Activated T-cell treated with anti-CD3 and anti-CD28 coated beads, Interleukin-2, amount 50 U/mL, for 24 hours (primary cell): ENCODE measurements around the gene TBCK.

Experiments used
- DNase-seq: peaks from one replicate; pipeline ENCODE4 v3.0.0-alpha.2; 2020
- H3K27ac Mint-ChIP-seq: 2 replicates; pipeline ENCODE4 v1.8.0; 2020; ENCODE audit warnings: mild to moderate bottlenecking, mixed read lengths
- H3K27me3 Mint-ChIP-seq: 2 replicates; pipeline ENCODE4 v1.8.0; 2020; ENCODE audit warnings: mixed read lengths
- H3K36me3 Mint-ChIP-seq: 2 replicates; pipeline ENCODE4 v1.8.0; 2020; ENCODE audit warnings: low read depth, mixed read lengths
- H3K4me1 Mint-ChIP-seq: 2 replicates; pipeline ENCODE4 v1.8.0; 2020; ENCODE audit warnings: low read depth, mixed read lengths
- H3K4me3 Mint-ChIP-seq: 2 replicates; pipeline ENCODE4 v1.8.0; 2020; ENCODE audit warnings: mild to moderate bottlenecking, moderate library complexity, mixed read lengths
- H3K9me3 Mint-ChIP-seq: 2 replicates; pipeline ENCODE4 v1.8.0; 2020; ENCODE audit warnings: mixed read lengths

The TBCK gene

DNA sequence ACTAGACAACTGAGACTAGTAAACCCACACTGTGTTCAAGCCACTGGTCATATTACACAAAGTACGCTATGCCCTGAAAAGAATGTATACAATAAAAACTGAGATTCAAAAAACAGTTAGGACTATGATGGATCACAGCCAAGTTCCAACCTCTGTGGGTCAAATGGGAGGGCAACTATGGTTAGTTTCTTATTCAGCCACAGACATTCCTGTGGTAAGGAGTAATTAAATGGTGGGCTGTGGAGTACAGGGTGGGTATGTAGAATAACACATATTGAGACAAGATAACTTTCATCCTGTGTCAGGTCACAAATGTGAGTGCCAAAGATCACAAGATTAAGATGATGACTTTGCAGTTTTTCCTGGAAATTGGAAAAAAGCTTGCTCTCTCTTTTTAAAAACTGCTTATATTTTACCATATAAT is 253.5 kb downstream of the TBCK start:
- no peak overlapping the region for H3K4me3 Mint-ChIP-seq
- no peak overlapping the region for H3K27ac Mint-ChIP-seq
- no peaks in the 10 kb centered on the region for H3K9me3 Mint-ChIP-seq
- no peaks in the 10 kb centered on the region for H3K4me1 Mint-ChIP-seq
- no peaks in the 10 kb centered on the region for H3K27me3 Mint-ChIP-seq
- peaks cover 8% of the 10 kb centered on the region for H3K36me3 Mint-ChIP-seq
- DNase-seq: no peak

GRCh38 chr4:106058921-106059320 is 257.1 kb downstream of the TBCK start:
- no peaks in the 10 kb centered on the region for H3K27me3 Mint-ChIP-seq
- no peak for DNase-seq
- peaks cover 8% of the 10 kb centered on the region for H3K36me3 Mint-ChIP-seq
- no peaks in the 10 kb centered on the region for H3K4me1 Mint-ChIP-seq
- H3K9me3 Mint-ChIP-seq: no peaks in the 10 kb centered on the region
- H3K4me3 Mint-ChIP-seq: no peak overlapping the region
- no peak overlapping the region for H3K27ac Mint-ChIP-seq

DNA sequence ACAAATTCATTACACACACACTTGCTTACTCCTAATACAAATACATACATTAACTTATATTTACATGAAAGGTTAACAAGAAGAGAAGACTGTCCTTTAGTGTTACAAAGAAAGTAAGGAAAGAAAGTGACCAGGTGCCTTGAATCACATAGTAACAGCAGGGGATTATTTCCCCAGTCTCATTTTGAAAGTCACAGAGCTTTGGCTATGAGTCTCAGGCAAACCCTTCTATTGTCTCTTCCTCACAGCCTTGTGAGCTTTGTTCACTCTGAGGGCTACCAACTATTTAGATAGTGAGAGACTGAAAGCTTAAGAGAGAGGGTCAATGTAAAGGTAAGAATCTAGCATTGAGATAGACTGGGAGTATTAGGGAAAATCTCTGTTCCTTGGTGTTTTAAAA is 259.1 kb downstream of the TBCK start:
- Mint-ChIP-seq H3K4me3 (no peak overlapping the region), H3K36me3 (peaks cover 6% of the 10 kb centered on the region), H3K9me3 (no peaks in the 10 kb centered on the region), H3K4me1 (no peaks in the 10 kb centered on the region), H3K27me3 (no peaks in the 10 kb centered on the region), H3K27ac (no peak overlapping the region)
- DNase-seq: no peak

DNA sequence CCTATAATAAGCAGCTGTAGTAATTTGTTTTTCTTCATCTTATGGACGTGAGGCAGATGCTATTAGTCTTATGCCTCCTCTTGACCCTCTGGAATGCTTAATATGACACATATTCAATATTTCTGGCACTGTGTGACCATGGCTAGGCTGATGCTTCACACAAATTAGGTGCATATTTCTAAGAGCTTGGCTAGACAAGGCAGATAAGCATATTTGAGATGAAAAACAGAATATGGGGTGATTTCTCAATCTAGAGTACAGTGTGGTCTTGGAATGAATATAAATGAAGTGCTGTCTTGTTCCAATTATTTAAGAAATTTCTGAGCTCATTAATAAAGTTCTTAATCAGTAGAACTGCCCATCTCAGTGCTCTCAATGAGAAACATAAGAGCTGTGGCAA is 264.5 kb downstream of the TBCK start:
- Mint-ChIP-seq H3K4me1 (no peaks in the 10 kb centered on the region), H3K27ac (no peak overlapping the region), H3K4me3 (no peak overlapping the region), H3K27me3 (no peaks in the 10 kb centered on the region), H3K9me3 (no peaks in the 10 kb centered on the region), H3K36me3 (peaks cover 8% of the 10 kb centered on the region)
- no peak for DNase-seq

GRCh38 chr4:106049490-106049889 is 266.5 kb downstream of the TBCK start:
- no peak overlapping the region for H3K27ac Mint-ChIP-seq
- H3K36me3 Mint-ChIP-seq: peaks cover 18% of the 10 kb centered on the region
- H3K27me3 Mint-ChIP-seq: no peaks in the 10 kb centered on the region
- no peaks in the 10 kb centered on the region for H3K9me3 Mint-ChIP-seq
- no peaks in the 10 kb centered on the region for H3K4me1 Mint-ChIP-seq
- DNase-seq: no peak
- H3K4me3 Mint-ChIP-seq: no peak overlapping the region

DNA sequence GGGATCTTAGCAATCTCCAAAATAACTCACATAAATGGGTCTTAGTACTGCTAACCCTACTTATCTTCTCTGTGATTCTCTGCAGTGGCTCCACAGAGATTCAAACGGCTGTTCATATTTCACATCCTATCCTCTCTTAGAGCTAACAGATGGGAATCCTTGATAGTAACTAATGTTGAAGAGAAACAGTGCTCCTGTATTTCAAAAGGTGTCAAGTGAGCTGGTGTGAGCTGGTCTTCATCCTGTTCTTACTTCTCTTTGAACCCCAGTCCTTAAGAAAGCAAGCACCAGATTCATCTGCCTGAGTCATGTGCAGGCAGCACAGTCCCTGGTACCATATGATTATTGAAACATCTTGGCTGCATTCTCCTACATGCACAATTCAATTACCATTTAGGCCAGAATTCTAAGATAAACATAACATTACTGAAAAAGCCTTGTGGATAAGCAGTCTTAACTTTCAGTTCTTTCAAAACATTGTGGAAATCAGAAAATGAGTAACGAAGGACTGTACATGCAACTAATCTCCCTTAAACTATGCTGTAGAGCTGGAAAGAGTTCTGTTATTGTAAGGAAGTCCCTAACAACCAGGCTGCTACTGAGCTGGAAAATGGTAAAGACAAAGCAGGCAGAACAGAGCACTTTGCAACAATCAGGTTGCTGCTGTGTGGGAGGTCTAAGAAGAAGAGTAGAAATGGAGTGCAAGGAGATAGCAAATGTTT is 267.6 kb downstream of the TBCK start:
- peaks cover 18% of the 10 kb centered on the region for H3K36me3 Mint-ChIP-seq
- no peaks in the 10 kb centered on the region for H3K4me1 Mint-ChIP-seq
- H3K4me3 Mint-ChIP-seq: no peak overlapping the region
- H3K27ac Mint-ChIP-seq: no peak overlapping the region
- H3K9me3 Mint-ChIP-seq: no peaks in the 10 kb centered on the region
- no peaks in the 10 kb centered on the region for H3K27me3 Mint-ChIP-seq
- DNase-seq: no peak

- DNase-seq: no peak
- H3K27me3 Mint-ChIP-seq: no peaks in the 10 kb centered on the region
- H3K4me3 Mint-ChIP-seq: no peak overlapping the region
- H3K36me3 Mint-ChIP-seq: peaks cover 18% of the 10 kb centered on the region
- no peaks in the 10 kb centered on the region for H3K4me1 Mint-ChIP-seq
- no peaks in the 10 kb centered on the region for H3K9me3 Mint-ChIP-seq
- H3K27ac Mint-ChIP-seq: no peak overlapping the region
Observed at GRCh38 chr4:106046083-106046482, 269.9 kb downstream of the TBCK start.

DNA sequence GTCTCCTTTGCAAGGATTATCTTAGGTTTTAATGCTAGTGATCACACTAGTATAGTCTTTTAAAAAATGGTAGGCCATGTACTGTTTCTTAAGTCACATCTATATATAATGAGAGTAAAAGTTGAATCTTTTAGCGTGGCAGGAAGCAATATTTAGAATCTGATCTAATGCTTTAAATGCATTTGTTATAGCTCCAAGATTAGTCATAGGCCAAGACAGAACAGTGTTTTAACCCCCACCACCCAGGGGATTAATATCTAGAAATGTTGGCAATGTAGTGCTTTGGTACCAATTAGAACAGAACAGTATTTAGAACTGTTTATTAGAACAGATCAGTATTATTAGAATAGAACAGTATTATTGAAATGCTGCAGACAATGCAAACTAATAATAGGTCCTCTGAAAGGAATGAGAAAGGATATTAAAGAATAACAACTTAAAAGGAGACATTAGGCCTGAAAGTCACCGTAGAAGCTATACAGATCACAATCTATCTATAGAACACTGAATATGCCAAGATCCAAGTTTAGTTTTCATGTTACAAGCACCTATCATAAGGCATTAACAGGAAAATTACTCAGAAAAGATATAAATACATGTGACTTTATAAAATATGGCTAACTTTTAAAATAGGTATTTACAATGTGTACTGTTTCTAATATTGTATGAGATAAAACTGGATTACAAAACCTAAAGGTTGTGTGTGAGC is 274.6 kb downstream of the TBCK start:
- Mint-ChIP-seq H3K9me3 (no peaks in the 10 kb centered on the region), H3K4me3 (no peak overlapping the region)

GRCh38 chr4:106039796-106040195 is 276.2 kb downstream of the TBCK start:
- H3K4me1 Mint-ChIP-seq: no peaks in the 10 kb centered on the region
- no peak overlapping the region for H3K27ac Mint-ChIP-seq
- no peak for DNase-seq
- H3K9me3 Mint-ChIP-seq: no peaks in the 10 kb centered on the region
- H3K27me3 Mint-ChIP-seq: peaks cover 4% of the 10 kb centered on the region
- no peak overlapping the region for H3K4me3 Mint-ChIP-seq
- H3K36me3 Mint-ChIP-seq: no peaks in the 10 kb centered on the region

More for the DNA sequence above, 274.6 kb downstream of the TBCK start:
- no peak for DNase-seq
- H3K4me1 Mint-ChIP-seq: no peaks in the 10 kb centered on the region
- H3K36me3 Mint-ChIP-seq: peaks cover 9% of the 10 kb centered on the region
- no peak overlapping the region for H3K27ac Mint-ChIP-seq
- peaks cover 4% of the 10 kb centered on the region for H3K27me3 Mint-ChIP-seq

GRCh38 chr4:106038908-106039307 is 277.1 kb downstream of the TBCK start:
- H3K4me1 Mint-ChIP-seq: no peaks in the 10 kb centered on the region
- peaks cover 8% of the 10 kb centered on the region for H3K27me3 Mint-ChIP-seq
- H3K9me3 Mint-ChIP-seq: no peaks in the 10 kb centered on the region
- no peak for DNase-seq
- H3K4me3 Mint-ChIP-seq: no peak overlapping the region
- H3K36me3 Mint-ChIP-seq: no peaks in the 10 kb centered on the region
- no peak overlapping the region for H3K27ac Mint-ChIP-seq

DNA sequence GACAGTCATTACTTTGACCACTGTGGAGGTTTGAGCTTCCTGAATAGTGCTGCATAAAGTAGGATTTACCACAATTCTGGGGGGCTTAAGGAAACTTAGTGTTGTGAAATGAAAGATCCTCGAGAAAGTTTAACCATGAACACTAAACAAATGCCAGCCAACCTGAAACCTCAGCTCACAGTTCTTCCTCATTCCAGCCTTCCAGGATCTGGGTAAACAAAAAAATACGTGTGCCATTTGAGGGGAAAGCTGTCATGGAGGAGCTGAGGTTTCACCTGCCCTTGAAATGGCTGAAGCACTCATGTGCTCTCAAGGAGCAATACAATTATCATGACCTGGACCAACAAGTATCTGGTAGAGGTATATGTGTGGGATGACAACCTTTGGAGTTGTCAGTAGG is 278.0 kb downstream of the TBCK start:
- Mint-ChIP-seq H3K36me3 (no peaks in the 10 kb centered on the region), H3K4me1 (no peaks in the 10 kb centered on the region), H3K27me3 (peaks cover 8% of the 10 kb centered on the region), H3K27ac (no peak overlapping the region), H3K4me3 (no peak overlapping the region), H3K9me3 (no peaks in the 10 kb centered on the region)
- DNase-seq: no peak

DNA sequence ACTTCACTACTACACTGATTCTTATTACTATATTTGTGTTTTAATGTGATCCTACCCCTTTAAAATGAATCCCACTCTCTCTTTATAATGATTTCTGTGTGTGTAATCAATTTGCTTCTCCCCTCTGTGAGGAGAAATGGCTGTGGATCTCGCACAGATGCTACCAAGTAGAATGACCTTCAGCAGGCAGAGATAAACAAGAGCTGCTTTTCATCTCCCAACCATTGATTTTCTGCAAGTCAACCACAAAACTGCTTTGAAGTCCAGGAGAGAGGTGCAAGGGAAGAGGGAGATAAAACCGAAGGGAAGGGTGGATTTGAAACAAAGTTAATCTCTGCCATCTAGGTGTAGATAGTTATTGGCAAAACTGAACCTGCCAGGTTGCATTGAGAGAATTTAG is 279.2 kb downstream of the TBCK start:
- Mint-ChIP-seq H3K4me3 (no peak overlapping the region), H3K4me1 (no peaks in the 10 kb centered on the region), H3K27me3 (peaks cover 8% of the 10 kb centered on the region), H3K9me3 (peaks cover 6% of the 10 kb centered on the region), H3K27ac (no peak overlapping the region), H3K36me3 (no peaks in the 10 kb centered on the region)
- DNase-seq: no peak

- DNase-seq: no peak
- H3K36me3 Mint-ChIP-seq: no peaks in the 10 kb centered on the region
- no peak overlapping the region for H3K4me3 Mint-ChIP-seq
- H3K9me3 Mint-ChIP-seq: peaks cover 11% of the 10 kb centered on the region
- H3K27me3 Mint-ChIP-seq: peaks cover 8% of the 10 kb centered on the region
- H3K27ac Mint-ChIP-seq: no peak overlapping the region
- no peaks in the 10 kb centered on the region for H3K4me1 Mint-ChIP-seq
Observed at GRCh38 chr4:106036334-106036733, 279.7 kb downstream of the TBCK start.

DNA sequence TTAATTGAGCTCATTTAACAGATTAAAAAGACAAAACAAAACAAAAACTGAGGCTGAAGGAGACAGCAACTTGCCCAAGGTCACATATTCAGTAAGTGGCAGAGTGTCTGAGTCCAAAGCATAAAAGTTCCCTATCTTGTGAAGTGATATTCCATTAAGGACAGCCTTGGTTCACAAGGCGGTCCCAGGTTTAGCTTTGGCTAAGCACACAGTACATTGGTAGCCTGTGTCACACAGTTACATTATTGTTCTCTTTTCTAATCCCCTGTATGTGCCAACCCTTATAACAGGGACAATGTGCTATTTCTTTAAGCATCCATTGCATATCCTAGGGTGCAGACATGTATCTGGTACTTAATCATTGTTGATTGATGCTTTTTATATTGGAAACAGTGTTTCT is 280.8 kb downstream of the TBCK start:
- Mint-ChIP-seq H3K4me1 (no peaks in the 10 kb centered on the region), H3K27ac (no peak overlapping the region), H3K9me3 (peaks cover 19% of the 10 kb centered on the region), H3K36me3 (no peaks in the 10 kb centered on the region), H3K27me3 (peaks cover 8% of the 10 kb centered on the region), H3K4me3 (no peak overlapping the region)
- no peak for DNase-seq

DNA sequence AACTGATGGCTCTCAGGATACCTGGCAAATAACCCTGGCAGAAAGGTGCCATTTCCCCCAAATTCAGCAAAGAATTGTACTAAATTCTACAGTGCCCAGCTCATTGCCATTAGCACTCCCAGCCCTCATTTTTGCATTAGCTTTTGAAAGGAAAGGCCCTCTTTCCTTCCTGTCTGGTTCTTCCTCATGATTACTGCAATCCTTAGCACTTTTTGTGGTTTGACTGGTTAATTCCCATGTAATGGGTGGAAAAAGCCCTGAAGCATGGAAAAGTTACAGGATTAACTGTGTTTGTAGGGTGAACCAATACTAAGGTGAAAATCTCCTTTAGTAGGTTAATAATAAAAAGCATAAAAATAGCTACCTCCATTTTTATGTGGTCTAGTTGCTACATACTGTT is 281.3 kb downstream of the TBCK start:
- H3K9me3 Mint-ChIP-seq: peaks cover 23% of the 10 kb centered on the region
- H3K36me3 Mint-ChIP-seq: no peaks in the 10 kb centered on the region
- H3K27ac Mint-ChIP-seq: no peak overlapping the region
- H3K4me1 Mint-ChIP-seq: no peaks in the 10 kb centered on the region
- no peak for DNase-seq
- H3K4me3 Mint-ChIP-seq: no peak overlapping the region
- H3K27me3 Mint-ChIP-seq: peaks cover 8% of the 10 kb centered on the region
